GM21367 (cell line): ENCODE results near the gene MED26.
A peak's percentile ranks its signal among the peaks of the same experiment; 100 is the strongest.
"Not testable (repeated sequence)": the region's sequence is repeated elsewhere in the genome, so short reads cannot be mapped to it uniquely, and the experiment has no call there.

Source experiments
- ATAC-seq: cut with Tn5 transposase; IDR thresholded peaks from one replicate; pipeline ENCODE4 v1.9.1; 2021; ENCODE audit not compliant: unreplicated experiment

The MED26 gene

GRCh38 chr19:16543734-16544133 lies 84.3 kb downstream of the MED26 start:
- not testable (repeated sequence) for ATAC-seq

DNA sequence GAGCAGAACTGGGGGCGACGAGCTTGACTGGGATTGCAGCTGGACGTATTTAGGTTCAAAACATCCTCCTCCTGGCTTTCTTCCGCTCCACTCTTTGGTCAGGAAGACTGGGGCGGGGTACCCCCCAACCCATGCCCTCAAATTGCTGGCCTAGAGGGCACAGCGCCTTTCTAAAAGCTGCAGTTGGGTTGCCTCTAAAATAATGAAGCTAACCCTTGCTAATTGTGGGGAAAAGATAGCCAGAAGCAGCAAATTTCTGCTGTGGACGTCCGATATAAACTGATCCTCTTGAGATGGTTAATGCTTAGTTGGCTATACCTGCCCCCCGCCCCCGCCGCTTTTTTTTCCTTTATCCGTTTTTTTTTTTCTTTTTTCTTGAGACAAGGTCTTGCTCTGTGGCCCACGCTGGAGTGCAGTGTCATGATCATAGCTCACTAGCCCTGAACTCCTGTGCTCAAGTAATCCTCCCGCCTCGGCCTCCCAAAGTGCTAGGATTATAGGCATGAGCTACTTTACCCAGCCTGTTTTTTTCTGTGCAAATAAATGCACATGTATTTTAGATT lies 85.0 kb downstream of the MED26 start:
- ATAC-seq, result no peak

- ATAC-seq, result peak; percentile 62
These were observed 85.7 kb downstream of the MED26 start, which contains the start of gene CHERP for GRCh38 chr19:16542045-16542909. Gene CHERP, minus strand, starts transcription at chr19:16542437. Its CDS starts 59 bp downstream, at chr19:16542378.

DNA sequence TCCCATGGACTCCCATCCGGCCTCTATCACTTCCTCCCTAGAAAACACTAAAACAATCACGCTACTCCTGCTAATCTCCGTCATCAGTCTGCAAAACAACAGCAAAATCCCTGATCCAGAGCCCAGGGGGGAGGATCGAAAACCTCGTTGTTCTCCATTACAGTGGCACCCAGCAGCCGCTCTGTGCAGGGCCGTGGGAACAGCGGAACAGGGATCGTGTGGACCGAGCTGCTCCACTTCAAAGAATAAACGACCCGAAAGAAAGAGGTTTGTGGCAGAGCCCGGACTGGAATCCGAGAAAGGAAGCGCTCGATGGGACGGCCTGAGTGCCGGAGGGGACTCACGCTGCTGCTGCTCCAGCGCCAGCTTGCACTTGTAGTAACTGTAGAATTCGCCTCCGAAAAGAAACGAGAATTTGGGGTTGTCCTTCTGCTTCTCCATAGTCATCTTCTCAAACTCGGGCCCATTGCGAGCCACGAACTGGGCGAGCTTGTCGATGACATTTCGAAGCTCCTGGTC lies 86.4 kb downstream of the MED26 start:
- ATAC-seq, result peak; percentile 8

GRCh38 chr19:16540948-16541347 lies 87.1 kb downstream of the MED26 start:
- ATAC-seq, result no peak

DNA sequence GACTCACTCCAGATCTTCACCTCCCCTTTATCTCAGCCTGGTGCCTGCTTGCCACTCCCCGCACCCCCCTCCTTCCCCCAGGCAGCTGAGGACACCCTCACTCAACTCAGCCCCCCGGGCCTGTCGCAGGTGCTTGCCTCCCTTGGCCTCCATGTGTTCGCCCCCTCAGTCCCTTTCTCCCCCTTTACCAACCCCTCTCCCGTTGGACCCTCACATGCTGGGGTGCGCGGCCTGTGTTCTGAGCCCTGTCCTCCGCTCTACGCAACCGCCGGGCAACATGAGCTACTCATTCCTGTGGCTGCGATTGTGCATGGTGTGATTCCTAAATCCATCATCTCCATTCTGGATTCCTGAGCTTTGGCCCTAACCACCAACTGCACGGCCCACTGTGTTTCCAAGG lies 90.9 kb downstream of the MED26 start:
- no peak for ATAC-seq

DNA sequence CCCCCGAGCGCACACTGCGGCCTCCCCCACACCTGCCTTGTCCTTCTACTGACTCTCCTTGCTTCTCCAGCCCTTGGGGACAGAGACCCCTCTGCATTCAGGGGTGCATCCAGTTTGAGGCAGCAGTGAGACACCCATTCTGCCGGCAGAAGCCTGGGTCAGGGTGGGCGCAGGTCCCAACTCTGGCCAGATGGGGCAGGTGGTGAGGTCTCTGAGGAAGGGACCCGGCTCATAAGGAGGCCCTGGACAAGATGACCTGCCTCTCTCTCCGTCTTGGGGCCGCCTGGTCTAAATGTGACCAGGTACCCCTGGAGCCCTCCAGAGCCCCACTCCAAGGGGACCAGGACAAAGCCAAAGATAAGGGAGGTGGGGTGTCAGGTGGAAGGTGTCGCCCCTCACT lies 91.9 kb downstream of the MED26 start:
- no peak for ATAC-seq

DNA sequence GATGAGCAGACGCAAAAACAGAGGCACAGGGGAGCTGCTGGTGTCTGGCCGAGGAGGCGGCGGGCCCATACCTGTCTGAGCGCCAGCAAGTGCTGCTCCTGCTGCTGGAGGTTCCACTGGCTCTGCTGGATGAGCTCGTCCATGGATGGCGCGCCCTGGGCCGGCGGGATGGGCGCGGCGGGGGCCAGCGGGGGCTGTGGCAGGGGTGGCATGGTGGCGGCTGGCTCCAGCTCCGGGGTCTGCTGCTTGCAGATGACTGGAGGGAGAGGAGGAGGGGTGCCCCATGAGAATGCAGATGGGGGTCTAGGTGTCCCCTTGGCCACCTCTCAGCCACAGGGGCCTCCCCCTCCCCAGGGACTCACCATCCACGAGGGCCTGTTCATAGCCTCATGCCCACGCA lies 92.6 kb downstream of the MED26 start:
- no peak for ATAC-seq

GRCh38 chr19:16532440-16533234 lies 95.4 kb downstream of the MED26 start:
- ATAC-seq, result no peak

DNA sequence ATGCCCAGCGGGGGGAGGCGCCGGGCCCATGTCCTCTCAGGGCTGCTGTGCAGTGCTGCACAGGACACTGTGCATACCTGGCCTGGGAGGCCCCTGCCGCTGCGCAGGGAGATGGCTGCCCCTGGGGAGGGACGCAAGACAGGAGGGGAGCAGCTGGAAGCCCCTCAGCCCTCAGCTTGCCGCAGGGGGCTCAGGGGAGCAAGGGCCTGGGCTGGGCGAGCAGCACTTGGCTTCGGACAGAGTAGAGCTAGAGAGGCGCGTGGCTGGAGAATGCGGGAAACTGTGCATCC lies 96.7 kb downstream of the MED26 start:
- ATAC-seq, result no peak

- ATAC-seq, result no peak
These were observed 97.2 kb downstream of the MED26 start for GRCh38 chr19:16530540-16531379.

GRCh38 chr19:16529466-16530144 lies 98.4 kb downstream of the MED26 start:
- ATAC-seq, result no peak

DNA sequence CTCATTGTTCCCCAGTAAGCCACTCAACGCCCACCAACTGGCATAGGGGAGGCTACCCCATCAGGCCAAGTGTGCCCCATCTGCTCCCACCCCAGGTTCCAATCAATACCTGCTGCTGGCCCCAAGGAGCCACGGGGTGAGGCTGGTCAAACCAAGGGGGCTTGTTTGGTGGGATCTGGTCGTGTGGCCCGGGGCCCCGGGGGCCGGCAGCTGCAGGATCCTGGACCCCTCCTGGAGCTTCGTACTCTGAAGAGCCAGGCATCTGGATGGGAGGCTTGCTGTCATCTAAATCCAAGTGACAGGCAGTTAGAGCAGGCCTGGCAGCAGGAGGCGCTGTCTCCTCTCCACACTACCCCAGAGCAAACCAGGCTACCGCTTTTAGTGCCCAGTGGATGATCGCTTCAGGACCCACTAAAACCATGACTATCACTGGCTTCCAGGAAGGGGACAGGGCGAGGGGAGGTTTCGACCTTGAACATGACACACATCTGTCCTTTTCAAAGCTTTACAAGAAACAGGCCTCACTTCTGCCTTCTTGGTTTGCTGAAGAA lies 100.0 kb downstream of the MED26 start:
- ATAC-seq, result no peak

- no peak for ATAC-seq
These were observed 100.6 kb downstream of the MED26 start for GRCh38 chr19:16527334-16527935.

DNA sequence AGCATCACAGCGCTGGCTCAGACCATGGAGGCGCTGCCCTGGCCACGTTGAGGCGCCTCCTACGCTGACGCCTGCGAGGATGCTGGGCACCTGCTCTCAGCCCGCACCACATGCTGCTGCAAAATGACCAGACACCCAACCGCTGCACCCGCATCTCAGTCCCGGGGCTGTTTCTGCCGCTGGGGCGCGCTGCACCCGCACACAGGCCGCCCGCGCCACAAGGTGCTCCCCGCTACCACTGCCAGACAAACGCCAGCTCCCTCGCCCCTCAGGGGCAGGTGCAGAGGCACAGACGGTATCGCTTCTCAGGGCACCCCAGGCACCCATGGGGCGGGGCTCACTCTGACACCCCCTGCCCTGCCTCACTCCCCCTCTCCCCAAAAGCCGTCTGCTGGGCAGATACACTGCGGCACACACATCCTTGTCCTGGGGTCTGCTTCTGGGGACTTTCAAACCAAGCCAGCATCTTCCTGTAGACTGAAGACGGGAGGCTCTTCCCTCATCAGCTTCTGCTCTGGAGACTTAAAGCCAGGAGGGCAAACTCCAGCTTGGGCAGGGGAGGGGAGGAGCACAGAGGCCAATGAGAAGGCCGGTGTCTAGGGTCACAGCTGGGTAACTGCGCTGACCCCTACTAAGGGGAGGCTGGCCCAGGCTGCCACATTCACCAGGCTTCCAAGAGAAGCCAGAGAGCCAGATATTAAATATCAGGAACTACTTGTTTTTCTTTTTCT lies 102.1 kb downstream of the MED26 start:
- ATAC-seq, result no peak

GRCh38 chr19:16524991-16525734 lies 102.8 kb downstream of the MED26 start:
- ATAC-seq, result no peak
